Hematopoietic multipotent progenitor cell treated with erythropoietin and hydrocortisone succinate and interleukin-3 and kit ligand, for 17 days (in vitro differentiated cells): Measurements from ENCODE around the gene ZNF787.

ENCODE experiments used
- DNase-seq: peaks from one replicate; pipeline ENCODE4 v3.0.0-alpha.2; 2015; ENCODE audit warnings: low spot score

The ZNF787 gene

DNA sequence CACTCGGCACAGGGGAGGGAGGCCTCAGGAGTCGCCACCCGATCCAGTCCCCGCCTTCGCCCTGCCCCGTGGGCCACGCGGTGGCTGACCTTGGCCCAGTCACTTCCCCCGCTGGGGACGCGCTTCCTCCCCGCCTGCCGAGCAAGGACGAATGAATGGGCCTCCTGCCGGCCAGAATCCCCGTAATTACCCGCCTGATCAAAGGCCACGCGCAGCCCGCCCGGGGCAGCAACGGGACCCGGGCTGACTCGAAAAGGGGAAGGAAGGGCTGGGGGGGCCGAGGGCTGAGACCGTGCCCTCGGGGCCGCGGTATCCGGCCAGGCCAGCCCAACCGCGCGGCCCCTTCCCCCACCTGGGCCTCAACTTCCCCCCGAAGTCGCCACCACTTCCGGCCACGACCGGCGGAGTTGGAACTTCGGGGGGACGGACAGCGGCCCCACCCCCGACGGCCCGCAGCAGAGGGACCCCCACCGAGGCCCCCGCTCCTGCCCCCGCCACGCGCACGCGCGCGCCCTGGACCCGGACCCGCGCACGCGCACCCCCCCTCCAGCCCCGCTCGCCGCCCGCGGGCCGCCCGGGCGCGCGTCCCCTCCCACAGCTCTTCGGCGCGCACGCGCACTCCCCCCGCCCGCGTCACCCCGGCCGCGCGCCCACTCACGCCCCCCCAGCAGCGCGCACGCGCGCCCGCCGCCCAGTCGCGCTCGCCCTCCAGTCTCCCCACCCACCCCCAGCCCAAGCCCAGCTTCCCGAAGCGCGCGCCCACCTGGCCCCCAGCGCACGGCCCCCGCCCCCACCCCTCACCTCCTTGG lies 520 bp downstream of the ZNF787 start:
- DNase-seq = peak; percentile 62

DNA sequence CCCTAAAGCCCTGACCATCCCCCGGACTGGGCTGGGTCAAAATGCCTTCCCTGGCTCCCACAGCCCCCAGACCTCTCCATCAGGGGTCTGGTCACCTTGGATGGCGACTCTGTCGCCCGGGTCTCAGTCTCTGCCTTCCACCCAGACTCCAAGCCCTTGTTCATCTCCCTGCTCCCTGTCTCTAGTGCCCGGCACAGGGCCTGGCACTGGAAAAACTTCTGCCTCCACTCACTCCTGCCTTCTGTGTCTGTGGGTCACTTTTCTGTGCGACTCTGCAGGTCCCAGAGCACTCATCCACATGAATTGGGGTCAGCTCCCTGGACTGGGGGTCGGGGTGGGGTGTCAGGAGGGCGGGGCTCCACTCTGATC lies 1.1 kb downstream of the ZNF787 start:
- DNase-seq = no peak

DNA sequence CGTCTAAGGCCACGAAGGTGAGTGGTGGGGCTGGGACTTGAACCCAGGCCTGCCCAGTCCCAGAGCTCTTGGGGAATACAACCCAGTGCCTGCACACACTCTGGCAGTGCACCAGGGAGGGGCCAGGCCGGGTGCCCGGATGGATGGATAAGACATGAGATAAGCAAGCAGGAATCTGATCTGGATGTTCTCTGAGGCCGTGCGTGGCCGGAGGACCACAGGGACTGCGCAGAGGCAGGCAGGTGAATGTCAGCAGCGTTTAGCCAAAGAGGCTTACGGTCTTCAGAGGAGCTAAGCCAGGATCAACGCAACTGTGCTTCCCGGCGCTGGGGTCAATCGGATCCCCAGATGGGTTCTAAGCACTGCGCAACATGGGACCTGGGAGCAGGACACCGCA lies 1.5 kb downstream of the ZNF787 start:
- DNase-seq = no peak

DNA sequence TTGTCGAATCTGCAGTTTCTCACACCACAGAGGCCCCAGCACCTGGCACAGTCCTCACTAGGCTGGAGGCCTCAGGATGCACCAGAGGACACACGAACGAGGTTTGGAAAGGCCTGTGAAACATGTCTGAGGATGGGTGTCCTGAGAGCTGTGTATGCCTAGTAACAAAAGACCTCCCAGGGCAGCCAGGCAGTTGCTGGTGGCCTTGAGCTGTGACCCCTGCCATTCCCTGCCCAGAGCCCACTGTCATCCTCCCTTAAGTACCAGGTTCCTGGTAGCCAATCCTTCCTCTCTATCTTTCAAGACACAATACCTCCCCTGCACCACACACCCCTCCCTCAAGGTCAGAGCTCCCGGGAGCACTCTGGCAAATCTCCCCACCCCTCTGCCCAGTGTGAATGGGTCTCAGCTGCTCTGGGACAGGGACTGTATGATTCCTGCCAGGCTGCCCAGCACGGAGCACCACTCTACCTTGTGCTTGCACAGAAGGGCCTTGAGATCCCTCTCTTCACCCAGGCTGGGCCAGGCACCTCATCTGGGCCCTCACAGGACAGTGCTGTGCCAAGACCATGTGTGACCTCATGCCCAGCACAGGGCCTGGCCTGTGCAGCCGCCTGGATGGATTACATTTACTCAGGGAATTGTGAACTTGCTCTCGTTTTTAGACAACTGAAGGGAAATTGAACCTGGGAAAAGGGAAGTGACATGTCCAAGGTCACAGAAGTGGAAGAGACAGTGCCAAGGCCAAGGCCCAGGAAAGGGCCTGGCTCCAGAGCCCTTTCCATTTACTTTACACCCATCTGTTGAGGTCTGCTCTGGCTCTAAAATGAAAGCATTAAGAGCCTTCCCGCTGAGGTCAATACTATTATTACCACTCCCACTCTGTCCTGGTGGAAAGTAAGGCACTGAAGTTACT lies 2.2 kb downstream of the ZNF787 start:
- no peak for DNase-seq

DNA sequence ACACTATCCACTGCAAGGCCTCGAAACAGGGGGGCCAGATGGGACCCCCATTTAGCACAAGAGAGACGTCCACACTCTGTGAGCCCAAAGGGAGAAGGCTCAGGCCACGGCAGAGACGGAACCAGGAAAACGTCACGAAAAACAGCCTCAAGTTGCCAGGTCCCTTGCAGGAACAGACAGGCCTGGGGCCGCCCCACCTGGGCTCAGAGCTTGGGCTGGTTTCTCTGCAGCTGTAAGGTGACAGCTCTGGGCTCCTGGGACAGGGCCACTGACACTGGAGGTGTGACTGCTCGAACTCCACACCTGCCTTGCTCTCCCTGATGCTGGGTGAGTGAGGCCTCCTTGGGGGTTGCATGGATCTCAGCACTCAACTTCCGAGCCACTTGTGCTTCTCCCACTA lies 3.2 kb downstream of the ZNF787 start:
- DNase-seq = no peak

DNA sequence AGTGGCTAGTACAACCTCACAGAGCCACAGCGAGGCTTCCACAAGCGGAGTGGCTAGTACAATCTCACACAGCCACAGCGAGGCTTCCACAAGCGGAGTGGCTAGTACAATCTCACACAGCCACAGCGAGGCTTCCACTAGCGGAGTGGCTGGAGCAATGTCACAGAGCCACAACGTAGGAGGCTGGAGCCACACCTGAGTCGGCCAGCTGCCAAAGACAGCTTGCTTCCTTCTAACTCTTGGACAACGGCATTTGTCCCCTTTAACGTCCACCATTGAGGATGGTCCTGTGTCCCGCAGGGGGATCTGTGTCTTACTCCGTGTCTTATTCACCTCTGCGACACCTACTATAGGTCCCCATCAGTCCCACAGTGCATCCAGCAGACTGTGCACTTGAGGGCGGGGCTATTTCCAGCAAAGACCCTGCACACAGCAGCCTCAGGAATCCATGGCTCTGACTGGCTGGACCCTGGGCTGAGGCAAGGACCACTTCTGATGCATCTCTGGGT lies 3.7 kb downstream of the ZNF787 start:
- no peak for DNase-seq

DNA sequence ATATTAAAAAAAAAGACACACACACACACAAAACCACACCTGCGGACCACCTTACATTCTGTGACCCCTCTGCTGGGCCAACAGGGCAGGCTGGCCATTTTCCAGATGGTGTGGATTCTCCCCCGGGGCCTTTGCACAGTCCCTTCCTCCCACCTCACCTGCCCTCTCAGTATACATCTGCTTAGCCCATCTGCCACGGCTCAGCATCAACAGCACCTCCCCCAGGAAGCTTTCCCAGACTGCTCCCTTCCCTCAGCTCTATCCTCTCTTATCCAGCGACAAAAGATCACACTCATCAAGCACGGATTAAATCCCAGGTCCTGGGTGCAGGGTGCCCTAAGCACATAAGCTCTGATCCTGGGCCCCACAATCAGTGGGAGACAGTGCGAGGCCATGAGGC lies 4.5 kb downstream of the ZNF787 start:
- DNase-seq = no peak

DNA sequence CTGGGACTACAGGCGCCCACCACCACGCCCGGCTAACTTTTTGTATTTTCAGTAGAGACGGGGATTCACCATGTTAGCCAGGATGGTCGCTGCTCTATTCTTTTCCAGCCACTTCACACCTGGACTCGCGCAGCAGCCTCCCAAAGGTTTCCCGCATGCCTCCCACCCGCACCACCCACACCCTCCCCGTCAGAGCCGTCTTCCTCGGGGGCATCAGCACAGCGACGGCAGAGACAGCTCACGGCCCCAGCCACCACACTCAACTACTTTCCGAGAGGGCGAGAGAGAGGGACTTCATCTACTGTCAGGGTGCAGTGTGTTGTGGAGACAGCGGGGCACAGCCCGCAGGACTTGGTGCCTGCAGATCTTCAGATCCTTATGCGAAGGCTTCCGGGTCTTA lies 5.6 kb downstream of the ZNF787 start:
- no peak for DNase-seq

DNA sequence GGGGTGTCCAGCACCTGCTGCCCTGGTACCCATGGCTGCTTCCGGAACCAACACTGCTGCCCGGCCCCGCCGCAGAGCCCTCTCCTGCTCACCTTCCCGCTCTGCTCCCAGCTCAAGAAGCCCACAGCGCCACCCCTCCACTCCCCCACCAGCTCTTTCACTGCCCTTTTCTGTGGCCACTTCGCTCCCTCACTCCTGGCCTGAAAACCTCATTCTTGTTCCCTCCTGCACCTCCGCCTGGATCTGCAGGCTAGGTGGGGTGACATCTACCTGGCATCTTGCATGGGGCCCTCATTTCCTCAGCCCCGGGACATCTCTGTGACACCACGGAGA lies 6.4 kb downstream of the ZNF787 start:
- DNase-seq = no peak

DNA sequence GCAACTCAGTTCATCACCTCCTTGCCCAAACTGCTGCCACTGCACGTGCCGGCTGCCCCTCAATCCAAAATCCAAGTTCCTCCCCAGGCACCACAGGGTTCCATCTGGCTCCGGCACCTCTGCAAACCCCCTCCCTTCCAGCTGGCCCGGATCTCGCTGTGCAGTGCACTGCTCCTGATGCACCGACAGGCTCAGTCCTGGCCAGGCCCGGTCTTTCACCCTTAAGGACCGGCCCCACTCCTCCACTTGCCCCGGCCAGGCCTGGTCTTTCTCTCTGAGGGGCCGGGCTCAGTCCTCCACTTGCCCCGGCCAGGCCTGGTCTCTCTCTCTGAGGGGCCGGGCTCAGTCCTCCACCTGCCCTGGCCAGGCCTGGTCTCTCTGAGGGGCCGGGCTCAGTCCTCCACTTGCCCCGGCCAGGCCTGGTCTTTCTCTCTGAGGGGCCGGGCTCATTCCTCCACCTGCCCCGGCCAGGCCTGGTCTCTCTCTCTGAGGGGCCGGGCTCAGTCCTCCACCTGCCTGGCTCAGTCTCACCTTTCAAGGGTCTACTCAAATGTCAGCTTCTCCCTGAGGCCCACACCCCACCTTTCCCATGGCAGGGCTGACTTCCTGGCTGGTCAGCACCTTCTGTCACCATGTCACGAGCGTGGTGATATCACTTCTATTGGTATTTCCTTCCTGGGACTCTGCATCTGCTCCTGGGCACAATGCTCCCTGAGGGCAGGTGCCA lies 6.9 kb downstream of the ZNF787 start:
- no peak for DNase-seq

DNA sequence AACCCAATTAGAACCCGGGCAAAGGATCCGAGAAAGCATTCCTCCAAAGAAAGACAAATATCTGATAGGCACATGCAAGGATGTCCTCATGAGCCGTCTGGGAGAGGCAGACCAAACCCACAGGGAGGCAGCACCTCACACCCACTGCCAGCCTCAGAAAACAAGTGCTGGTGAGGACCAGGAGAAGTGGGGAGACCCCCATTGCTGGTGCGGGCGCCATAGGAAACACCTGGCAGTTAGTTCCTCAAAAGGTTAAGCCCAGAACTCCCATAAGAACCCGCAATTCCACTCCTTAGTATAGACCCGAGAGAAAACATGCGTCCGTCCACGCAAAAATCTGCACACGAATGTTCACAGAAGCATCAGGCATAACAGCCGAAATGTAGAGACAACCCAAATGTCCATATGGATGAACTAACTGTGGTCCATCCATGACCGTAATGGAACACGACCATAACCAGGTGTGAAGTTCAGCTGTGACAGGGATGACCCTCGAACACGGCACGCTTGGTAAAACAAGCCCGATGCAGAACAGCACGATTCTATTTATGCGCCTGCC lies 7.9 kb downstream of the ZNF787 start:
- DNase-seq = no peak

DNA sequence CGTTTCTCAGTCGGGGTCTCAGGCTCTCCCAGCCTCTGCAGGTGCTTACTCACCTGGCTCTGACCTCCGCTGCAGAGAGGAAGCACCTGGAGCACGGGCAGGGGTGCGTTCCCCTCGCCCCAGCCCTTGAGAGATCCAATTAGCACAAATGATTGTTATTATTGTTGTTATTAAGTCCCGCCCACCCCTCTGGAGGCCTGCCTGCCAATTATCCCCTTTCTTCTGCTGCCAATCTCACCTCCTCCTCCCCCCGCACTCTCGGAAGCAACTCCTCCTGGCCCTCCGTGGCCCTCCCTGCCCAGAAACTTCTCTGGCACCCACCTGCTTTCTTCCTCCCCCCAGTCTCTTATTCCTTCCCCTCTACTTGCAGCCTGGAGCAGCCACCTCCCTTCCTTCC lies 8.8 kb downstream of the ZNF787 start:
- no peak for DNase-seq

DNA sequence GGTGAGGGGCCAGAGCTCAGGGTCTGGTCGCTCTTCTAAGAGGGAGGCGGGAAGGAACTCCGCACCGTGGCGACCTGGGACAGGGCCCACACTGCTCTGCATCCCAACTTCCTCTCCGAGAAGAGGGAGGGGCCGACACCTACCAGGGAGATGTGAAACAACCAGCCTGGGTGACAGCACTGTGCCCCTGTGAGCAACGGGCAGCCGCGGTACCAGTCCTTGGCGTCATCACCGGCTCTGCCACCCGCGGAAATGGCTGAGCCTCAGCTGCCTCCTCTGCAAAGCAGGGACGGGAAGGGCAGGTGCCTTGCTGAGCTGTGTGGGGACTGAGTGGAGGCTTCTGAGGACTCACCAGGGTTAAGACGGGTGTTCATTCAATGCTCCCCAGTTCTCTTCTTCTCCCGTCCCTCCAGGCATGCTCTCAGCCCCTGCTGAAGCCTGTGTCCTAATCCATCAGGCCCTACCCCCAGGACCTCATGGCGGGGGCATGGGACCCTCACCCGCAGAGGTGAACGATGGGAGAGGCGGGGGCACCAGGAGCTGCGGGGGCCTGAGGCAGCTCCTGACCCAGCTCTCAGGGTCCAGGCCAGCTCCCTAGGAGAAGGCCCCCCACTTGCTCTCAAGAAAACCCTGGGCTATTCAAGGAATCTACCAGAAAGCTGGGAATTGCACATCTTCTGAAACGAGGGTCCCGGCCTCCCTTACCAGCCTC lies 9.3 kb downstream of the ZNF787 start:
- no peak for DNase-seq

DNA sequence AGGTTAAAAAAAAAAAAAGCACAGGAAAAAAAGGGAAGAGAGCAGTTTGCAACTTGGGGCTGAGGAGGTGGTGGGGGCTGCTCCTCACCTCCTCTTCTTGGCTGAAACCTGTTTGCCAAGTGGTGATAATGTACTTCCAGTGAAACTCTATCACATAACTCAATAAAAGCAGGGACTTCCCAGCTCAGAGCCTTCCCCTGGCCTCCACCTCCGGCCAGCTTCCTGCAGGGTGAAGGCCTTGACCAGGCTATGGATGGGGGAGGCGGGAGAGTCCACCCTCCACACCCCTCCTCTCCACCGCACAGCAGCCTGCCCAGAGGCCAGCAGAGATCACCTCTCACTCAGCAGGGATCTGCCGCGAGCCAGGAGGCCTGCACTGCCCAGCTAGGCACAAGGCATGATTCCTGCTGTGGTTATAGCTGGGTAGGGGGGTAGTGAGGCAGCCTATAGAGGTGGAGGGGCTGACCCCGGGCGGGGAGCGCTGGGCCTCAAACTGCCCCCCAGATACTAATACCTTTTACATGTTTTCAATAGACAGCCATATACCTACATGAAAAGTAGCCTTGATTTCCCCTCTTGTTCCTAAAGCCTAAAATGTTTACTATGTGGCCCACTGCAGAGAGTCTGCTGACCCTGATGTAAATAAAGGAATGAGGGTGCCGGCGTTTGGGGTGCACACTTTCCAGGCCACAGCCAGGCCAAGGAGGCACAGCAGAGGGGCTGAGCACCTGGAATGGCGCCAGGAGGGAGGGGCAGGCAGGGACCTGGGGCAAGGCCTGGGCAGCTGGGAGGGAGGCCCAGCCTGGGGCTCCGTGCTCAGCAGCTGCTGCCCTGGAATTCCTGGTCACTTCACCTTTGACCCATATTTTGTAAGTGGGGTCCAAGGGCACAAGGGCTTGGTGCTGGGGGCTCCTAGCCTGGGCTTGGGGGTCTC lies 10.3 kb downstream of the ZNF787 start:
- DNase-seq = no peak

DNA sequence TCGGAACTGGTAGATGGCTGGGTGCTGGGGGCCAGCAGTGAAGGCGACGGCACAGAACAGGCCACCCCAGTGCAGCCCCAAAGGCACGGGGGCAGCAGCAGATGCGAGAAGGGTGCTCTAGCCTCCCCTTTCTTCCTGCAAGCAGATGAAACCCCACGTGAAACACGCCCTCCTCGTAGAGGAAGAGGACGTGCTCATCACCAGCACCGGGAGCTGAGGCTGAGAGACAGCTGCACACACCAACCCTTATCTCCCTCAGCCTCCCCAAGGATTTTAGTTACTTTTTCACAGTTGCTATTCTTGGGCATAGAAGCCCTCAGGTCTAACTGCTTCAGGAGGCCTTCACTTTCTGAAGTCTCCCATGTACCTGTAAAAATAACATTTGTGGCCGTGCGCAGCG lies 11.9 kb downstream of the ZNF787 start:
- no peak for DNase-seq

DNA sequence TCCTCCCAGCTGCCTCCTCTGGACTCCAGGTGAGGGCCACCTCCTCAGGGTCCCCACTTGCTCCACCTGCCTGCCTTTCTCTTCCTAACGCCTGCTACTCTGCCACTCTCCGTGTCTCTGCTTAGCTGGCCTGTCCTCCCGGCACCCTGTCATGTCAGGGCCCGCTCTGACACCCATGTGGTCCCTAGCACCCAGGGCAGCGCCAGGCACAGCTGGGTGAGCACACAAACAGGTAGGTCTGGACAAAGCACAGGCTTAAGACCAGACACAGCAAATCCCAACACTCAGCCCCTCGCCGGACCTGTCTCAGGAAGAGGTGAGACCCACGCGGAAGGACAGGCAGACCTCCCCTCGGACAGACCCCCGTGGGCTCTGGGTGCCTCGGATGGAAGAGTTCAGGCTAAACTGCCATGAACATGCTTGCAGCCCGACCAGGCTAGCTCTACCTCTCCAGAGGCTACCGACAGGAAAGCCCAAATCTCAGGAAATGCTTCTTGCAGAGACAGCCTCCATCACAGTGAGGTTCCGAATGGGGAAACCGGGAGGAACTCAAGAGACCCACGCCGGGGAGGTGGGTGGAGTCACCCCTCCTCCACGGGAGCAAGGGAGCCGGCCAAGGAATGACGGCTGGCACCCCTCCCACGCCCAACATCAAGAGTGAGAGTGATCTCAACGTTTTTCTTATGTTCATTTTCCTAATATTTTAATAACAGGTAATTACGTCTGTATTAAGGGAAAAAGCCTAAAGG lies 12.5 kb downstream of the ZNF787 start:
- no peak for DNase-seq

DNA sequence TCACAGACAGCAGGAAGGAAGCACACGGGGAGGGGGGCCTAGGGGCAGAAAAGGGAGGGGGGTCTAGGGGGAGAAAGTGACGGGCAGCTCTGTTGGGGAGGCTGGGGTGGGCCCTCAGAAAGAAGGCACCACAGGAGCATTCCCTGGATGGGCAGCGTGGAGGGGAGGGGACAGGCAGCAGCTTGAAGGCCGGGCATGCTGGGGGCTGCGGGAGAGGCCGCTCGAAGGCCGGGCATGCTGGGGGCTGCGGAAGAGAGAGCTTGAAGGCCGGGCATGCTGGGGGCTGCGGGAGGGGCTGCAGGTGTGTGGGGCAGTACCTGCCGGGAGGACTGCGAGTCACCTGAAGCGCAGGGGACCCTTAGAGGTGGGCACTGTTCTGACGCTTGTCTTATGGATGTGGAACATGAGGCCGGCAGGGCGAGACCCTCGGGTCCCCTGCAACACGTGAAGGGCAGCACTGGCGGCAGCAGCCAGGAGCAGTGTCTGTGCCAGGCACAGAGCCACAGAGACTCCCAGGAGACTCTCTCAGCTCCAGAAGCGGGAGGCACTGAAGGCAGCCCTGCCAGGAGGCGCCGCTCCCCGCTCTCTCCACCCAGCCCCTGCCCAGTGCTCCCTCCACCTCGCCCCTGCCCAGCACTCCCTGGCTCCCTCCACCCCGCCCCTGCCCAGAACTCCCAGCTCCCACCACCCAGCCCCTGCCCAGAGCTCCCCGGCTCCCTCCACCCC lies 13.3 kb downstream of the ZNF787 start:
- DNase-seq = no peak

DNA sequence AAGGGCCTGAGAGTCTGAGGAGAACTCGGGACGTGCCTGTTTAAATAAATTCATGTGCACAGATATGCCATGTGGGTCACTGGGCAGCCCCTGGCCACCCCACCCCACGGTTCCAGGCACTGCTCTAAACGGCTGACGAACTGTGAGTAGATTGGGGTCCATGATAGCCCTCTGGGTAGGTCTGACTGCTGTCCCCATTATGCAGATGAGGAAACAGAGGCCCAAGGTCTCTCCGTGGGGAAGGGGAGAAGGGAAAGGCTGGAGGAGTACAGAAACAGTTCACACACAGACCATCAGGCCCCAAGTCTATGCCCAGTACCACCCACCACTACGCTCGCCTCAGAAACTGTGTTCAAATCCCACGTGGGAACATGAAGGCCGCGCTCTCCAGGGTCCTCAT lies 14.1 kb downstream of the ZNF787 start:
- no peak for DNase-seq

DNA sequence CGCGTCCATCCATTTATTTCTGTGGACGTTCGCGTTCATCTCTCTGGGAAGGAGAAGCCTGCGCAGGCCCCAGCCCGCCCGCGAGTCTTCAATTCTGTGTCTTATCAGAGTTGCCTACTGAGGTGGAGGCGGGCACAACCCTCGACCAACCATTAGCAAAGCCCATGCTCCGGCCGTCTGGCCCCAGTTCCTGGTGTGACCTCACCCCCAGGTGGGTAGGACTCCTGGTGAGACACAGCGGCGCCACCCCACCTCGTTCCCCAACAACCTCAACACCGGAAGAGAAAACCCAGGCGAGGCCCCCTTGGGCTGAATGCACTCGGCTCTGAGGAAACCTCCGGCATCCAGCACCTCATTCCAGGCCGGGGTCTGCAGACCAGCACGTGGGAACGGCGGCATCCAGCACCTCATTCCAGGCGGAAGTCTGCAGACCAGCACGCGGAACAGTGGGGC lies 14.7 kb downstream of the ZNF787 start:
- no peak for DNase-seq
